Activated effector memory CD4-positive, alpha-beta T cell treated with Interleukin-2 at 50 U/mL for 16 hours (primary cell): ENCODE data around the gene GLYATL1B.
"Not testable (repeated sequence)": the region's sequence is repeated elsewhere in the genome, so short reads cannot be mapped to it uniquely, and the experiment has no call there.

Experiments used
- DNase-seq: peaks from one replicate; pipeline ENCODE4 v3.0.0-alpha.2; 2020

GLYATL1B gene, protein sequence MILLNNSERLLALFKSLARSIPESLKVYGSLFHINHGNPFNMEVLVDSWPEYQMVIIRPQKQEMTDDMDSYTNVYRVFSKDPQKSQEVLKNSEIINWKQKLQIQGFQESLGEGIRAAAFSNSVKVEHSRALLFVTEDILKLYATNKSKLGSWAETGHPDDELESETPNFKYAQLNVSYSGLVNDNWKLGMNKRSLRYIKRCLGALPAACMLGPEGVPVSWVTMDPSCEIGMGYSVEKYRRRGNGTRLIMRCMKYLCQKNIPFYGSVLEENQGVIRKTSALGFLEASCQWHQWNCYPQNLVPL

GRCh38 chr11:59086007-59086406 lies at the start of gene GLYATL1B:
GLYATL1B (plus strand) TSS chr11:59086307; CDS start chr11:59086307, 0 bp downstream.
- not testable (repeated sequence) for DNase-seq

DNA sequence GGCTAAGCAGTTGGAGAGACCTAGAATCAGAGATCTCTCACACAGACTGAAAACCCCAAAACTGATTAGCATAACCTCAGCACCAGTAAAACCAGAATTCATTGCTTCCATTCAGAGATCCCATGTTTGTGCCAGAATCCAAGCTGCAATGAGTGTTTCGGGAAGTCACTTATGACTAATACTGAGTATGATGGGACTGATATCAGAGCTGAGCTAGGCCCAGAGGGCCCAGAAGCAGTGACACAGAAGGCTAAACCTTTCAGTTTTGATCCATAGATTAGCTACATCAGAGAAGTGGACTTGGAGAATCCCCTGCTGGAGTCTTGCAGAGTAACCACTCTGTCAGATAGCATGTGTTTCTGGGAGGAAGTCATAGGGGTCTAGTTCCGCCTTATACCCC lies 49.6 kb upstream of the GLYATL1B start:
- not testable (repeated sequence) for DNase-seq

DNA sequence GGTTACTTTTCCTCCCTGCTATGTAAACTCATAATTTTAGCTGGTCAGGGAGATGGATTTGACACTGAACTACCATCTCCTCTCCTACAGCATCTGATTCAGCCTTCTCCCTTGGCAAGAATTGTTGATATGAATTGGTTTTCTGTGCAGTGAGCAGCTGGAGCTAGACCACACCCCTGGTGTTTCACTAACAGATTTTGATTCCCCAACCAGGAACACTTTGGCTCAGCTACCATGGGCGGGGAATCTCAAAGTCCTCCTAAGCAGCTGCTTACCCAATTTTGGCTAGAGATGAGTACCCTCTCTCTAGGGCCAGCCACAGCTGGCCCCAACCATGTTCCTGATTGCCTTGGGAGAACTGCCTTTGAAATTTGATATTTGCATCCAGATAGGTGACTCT lies 48.7 kb upstream of the GLYATL1B start:
- not testable (repeated sequence) for DNase-seq

GRCh38 chr11:59040607-59041006 lies 45.5 kb upstream of the GLYATL1B start:
- no peak for DNase-seq

GRCh38 chr11:59051383-59051782 lies 34.7 kb upstream of the GLYATL1B start:
- not testable (repeated sequence) for DNase-seq

DNA sequence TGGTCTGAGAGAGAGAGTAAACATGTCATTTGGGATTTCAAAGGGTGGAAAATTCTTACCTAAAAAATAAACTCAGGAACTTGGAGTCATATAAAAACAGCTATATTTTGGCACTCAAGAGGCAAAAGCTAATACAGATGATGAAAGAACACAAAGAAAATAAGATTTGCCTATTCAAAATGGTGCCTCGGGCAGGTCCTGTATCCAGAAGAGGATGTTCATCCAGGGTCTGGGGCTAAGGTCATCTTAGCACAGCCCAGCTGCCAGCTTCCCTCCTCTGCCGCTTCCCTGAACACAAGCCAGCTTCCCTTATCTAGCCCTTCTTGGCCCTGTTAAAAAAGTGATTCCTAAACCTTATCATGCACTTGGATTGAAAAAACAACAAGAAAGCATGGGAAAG lies 33.8 kb upstream of the GLYATL1B start:
- DNase-seq, result not testable (repeated sequence)

DNA sequence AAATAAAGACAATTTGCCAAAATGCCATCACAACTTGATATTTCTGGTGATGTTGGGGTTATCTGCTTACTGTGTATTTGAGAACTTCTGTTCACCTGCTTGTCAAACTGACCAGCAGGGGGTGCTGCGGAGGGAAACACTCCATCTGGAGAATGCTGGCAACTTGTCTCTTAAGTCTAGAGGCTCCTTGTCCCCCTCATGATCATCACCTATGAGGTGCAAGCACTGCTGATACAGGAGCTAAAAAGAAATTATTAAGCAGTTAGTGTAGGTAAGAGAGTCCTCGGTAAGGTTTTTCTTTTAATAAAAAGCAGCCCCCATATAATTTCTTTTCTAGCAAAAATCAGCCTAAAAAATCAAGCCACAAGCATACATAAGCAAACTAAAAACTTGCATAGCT lies 32.7 kb upstream of the GLYATL1B start:
- peak; percentile 58 for DNase-seq

DNA sequence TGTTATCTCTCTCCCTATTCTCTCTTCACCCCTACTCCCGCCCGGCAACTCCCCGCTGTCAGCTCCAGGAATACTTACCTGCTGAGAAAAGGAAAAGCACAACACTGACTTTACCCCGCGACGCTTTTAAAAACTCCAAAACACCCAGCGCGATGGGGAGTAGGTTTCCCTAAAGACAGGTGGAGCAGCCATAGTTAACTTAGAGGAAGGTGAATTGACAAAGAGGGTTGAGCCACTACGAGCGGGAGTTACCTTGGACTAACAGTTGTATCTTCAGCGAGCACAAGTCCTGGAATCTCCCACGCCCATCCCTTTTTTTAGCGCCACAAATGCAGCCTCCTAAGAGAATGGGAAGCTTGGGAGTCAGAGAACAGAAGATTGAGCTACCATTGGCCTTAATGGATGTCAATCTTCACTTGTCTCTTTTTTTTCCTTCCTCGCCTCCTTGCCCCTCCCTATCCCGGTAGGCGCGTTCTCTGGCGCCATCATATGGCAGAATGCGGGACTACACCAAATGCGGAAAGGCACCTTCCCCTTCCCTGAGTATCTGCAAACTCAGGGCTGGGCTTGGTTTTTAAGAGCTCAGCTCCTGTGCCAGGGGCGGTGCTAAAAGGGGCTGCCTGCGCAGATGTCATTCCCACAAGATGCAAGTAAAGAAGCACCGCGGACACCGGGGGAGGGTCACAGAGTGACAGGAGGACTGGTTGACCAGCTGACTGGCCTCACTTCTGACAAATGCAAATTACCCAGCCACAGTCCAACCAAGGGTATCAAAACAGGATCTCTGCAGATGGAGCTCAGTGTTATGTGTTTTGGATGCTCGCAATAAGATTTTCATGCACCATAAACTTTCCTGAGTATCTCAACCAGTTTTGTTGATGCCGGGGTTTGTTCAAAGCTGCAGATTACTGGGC lies 27.7 kb upstream of the GLYATL1B start:
- DNase-seq, result peak; percentile 68

DNA sequence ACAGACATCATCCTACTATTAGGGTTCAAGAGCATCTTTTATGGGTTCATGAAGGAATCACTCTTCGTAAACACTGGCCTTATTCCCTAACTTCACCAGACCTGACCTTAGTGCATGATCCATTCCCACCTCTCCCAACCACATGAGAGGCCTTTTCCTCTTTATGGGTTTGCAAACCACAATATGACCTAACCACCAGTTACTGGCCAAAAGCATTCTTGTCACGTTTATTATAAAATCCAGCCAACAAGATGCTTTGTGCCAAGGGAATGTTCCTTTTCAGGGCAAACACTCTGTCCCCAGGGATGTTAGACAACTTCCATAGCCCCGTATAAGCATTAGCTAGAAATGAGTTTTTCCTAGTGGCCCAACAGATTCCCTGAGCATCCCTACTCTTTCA lies 26.0 kb upstream of the GLYATL1B start:
- not testable (repeated sequence) for DNase-seq

- DNase-seq, result no peak
Observed at GRCh38 chr11:59062602-59063529, 23.2 kb upstream of the GLYATL1B start.

DNA sequence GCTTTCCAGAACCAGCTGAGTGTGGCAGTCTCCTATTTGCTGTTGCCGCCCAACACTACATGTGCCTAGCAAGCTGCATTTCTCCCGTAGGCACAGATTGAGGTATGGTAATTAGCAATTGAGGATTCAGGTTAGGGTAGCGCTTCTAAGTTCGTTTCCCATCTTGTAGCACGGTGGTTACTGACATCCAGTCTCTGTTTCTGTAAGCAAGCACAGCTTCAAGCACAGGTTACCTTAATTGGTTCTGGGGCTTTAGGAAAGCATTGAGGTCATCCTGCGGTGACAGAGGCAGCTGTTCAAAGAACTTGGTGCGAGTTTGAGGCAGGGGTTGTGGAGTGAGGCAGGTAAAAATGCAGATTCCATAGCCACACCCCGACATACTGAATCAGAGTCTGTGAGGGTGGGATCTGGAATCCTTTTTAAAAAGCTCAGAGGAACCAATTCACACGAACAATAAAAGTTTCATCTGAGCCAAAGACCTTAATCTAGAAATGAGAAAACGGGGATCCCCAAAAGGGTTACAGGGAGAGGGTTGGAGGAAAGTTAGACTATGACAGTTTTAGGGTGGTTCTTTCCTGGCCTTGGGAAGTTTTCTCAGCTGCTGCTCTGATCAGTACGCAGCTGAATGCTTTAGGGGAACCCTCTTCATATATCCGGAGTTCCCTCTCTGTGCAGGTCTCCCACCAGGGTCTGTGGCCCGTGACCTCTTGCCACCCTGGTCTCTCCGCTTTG lies 21.9 kb upstream of the GLYATL1B start:
- DNase-seq, result not testable (repeated sequence)

GRCh38 chr11:59069087-59069486 lies 17.0 kb upstream of the GLYATL1B start:
- no peak for DNase-seq

DNA sequence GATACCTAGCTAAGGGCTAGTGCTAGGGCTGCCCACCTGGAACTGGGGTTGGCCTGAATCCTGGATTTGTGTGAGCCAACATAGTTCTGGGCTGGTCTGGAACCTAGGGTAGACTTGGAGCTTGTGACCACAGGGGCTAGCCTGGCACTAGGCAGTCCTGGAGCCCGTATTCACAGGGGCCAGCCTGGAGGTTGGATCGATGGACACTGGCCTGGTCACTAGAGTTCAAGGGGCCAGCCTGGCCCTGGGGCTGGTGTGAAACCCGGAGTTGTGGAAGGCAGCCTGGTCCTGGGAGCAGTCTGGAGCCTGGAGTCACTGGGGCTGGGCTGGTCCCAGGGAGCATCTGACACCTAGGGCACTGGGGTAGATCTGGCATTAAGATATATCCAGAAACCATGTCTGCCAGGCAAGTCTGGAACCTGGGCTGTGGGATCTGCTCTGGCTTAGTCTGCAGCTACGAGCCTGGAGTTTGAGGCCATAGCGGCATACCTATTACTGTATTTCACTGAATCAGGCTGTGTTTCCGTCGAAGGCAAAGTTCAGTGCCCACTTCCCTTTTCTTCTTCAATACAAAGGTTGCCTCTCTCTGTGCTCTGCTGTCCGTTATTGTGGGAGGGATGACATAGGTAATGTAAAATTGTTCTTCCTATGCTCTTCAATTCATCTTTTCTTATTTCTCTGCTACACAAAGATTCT lies 9.1 kb upstream of the GLYATL1B start:
- no peak for DNase-seq

GRCh38 chr11:59078435-59078834 lies 7.7 kb upstream of the GLYATL1B start:
- no peak for DNase-seq

DNA sequence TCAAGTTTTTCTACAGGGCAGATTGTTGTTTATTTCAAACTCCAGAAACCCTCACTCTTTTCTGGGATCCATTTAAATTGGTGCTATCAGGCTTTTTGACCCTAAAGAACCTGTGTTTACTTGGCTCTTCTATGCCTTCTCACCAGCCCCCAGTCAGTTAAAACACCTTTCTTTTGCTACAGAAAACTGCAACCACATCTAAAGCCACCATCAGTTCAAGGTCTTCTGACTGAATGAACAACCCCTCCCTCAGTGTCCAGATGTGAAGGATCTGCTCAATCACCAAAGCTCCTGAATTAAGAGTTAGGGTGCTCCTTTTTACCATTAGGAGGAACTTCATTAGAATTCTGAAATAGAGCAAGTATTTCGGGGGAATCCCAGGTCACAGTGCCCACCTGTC lies 7.0 kb upstream of the GLYATL1B start:
- no peak for DNase-seq

GRCh38 chr11:59080421-59080820 lies 5.7 kb upstream of the GLYATL1B start:
- DNase-seq, result not testable (repeated sequence)

GRCh38 chr11:59081430-59082020 lies 4.6 kb upstream of the GLYATL1B start:
- DNase-seq, result not testable (repeated sequence)

- no peak for DNase-seq
Observed at GRCh38 chr11:59088162-59088561, 2.1 kb downstream of the GLYATL1B start.

GRCh38 chr11:59093576-59093975 lies 7.5 kb downstream of the GLYATL1B start:
- not testable (repeated sequence) for DNase-seq

DNA sequence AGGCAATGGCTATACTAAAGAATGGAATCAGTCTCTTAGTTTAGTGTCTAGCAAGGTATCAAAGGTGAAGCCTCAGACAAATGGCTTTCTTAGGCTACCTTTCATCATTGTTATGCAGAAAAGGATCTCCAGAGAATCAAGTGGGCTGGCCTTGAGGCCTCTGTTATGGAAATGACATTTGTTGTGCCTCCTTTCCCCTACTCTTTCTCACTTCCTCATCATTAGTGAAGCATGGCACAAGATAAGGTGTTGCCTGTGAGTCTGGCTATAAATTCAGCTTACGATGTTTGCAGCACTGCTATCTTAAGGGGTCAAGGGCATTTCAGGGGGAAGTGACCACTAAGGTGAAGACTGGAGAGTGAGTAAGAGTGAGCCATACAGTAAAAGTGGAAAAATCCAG lies 9.1 kb downstream of the GLYATL1B start:
- DNase-seq, result not testable (repeated sequence)
